Progenitor cell of endocrine pancreas (in vitro differentiated cells): ENCODE data around the gene CSN3. TPM values are rescaled to one million over a fixed set of nuclear protein-coding genes. Genes with fewer than 3 reads are reported as not detected.

Source experiments
- DNase-seq: peaks from one replicate; pipeline ENCODE4 v3.0.0; 2021; ENCODE audit warnings: low spot score; ENCODE audit not compliant: unreplicated experiment
- H3K27ac Mint-ChIP-seq: 2 replicates; pipeline ENCODE4 v1.8.0; 2021; ENCODE audit warnings: mild to moderate bottlenecking, moderate library complexity, mixed read lengths
- H3K27me3 Mint-ChIP-seq: 2 replicates; pipeline ENCODE4 v1.8.0; 2021; ENCODE audit warnings: mixed read lengths
- H3K36me3 Mint-ChIP-seq: 2 replicates; pipeline ENCODE4 v1.8.0; 2022; ENCODE audit warnings: mixed read lengths; ENCODE audit not compliant: insufficient read depth
- H3K4me1 Mint-ChIP-seq: 2 replicates; pipeline ENCODE4 v1.8.0; 2021; ENCODE audit warnings: low read depth, mixed read lengths
- H3K4me3 Mint-ChIP-seq: 2 replicates; pipeline ENCODE4 v1.8.0; 2021; ENCODE audit warnings: low read depth, mild to moderate bottlenecking, moderate library complexity, mixed read lengths
- H3K9me3 Mint-ChIP-seq: 2 replicates; pipeline ENCODE4 v1.8.0; 2021; ENCODE audit warnings: low read depth, mixed read lengths
- total RNA-seq: library from RNA; stranded (reverse); gene quantifications from 2 replicates; pipeline ENCODE4 v1.2.1, GENCODE V29; 2021
- TF ChIP-seq, protein P1 (sequence below): fragments of 200-600 bp; sonication (generic); IDR thresholded peaks from one replicate; pipeline ENCODE4 v1.5.0; 2021; ENCODE audit warnings: antibody characterized with exemption, mild to moderate bottlenecking; ENCODE audit not compliant: unreplicated experiment

CSN3 gene
- total RNA-seq, 1 donor from 2014 or later = not detected

DNA sequence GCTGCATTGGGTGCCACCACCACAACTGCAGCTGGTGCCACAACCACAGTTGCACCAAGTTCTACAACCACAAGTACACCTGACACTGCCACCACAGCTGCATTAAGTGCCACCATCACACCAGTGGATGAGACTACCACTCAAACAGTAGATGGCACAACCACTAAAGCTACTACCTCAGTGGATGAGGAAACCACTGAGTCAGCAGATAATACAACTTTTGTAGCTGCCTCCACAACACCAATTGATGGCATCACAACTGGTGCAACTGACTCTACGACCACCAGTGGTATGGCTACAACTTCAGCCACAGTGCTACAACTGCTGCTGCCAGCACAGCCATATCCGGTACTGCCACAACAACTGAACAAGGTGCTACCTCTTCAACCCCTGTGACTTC is 57.2 kb downstream of the CSN3 start:
- Mint-ChIP-seq H3K27me3 (no peaks in the 10 kb centered on the region), H3K4me1 (no peaks in the 10 kb centered on the region), H3K9me3 (no peaks in the 10 kb centered on the region), H3K4me3 (no peak overlapping the region), H3K27ac (no peak overlapping the region), H3K36me3 (no peaks in the 10 kb centered on the region)
- TF ChIP-seq, protein P1, sequence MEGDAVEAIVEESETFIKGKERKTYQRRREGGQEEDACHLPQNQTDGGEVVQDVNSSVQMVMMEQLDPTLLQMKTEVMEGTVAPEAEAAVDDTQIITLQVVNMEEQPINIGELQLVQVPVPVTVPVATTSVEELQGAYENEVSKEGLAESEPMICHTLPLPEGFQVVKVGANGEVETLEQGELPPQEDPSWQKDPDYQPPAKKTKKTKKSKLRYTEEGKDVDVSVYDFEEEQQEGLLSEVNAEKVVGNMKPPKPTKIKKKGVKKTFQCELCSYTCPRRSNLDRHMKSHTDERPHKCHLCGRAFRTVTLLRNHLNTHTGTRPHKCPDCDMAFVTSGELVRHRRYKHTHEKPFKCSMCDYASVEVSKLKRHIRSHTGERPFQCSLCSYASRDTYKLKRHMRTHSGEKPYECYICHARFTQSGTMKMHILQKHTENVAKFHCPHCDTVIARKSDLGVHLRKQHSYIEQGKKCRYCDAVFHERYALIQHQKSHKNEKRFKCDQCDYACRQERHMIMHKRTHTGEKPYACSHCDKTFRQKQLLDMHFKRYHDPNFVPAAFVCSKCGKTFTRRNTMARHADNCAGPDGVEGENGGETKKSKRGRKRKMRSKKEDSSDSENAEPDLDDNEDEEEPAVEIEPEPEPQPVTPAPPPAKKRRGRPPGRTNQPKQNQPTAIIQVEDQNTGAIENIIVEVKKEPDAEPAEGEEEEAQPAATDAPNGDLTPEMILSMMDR = no peak
- DNase-seq = no peak

DNA sequence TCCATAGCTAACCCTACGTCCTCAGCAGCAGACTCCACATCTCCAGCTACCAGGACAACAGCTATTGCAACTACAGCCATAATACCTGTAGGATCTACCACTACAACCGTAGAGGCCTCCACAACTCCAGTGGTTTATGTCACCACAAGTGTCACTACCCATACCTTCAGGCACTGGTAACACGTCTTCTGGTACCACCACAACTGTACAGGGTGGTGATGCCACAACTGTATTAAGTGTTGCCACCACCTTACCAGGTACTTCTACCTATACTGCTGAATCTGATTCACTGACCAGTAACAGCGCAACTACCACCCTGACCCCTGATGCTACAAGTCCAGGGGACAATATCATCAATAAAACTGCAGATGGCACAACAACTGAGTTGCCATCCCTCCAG is 57.8 kb downstream of the CSN3 start:
- H3K27ac Mint-ChIP-seq = no peak overlapping the region
- H3K9me3 Mint-ChIP-seq = no peaks in the 10 kb centered on the region
- no peaks in the 10 kb centered on the region for H3K36me3 Mint-ChIP-seq
- H3K4me1 Mint-ChIP-seq = no peaks in the 10 kb centered on the region
- no peaks in the 10 kb centered on the region for H3K27me3 Mint-ChIP-seq
- H3K4me3 Mint-ChIP-seq = no peak overlapping the region
- TF ChIP-seq, protein P1 = no peak
- DNase-seq = no peak

Other genes starting within 250 kb of the CSN3 start
- not detected in 2 replicates for gene STATH, start 246.6 kb upstream of the CSN3 start, total RNA-seq
- not detected in 2 replicates for gene HTN3, start 214.1 kb upstream of the CSN3 start, total RNA-seq
- gene HTN1, start 192.2 kb upstream of the CSN3 start, total RNA-seq = not detected in 2 replicates
- gene PRR27, start 88.4 kb upstream of the CSN3 start, total RNA-seq = not detected in 2 replicates
- gene ODAM, start 46.9 kb upstream of the CSN3 start, total RNA-seq = not detected in 2 replicates
- not detected in 2 replicates for gene FDCSP, start 16.5 kb upstream of the CSN3 start, total RNA-seq
- not detected in 2 replicates for gene CABS1, start 92.4 kb downstream of the CSN3 start, total RNA-seq
- gene SMR3A, start 118.2 kb downstream of the CSN3 start, total RNA-seq = not detected in 2 replicates
- not detected in 2 replicates for gene SMR3B, start 140.5 kb downstream of the CSN3 start, total RNA-seq
- not detected in 2 replicates for gene OPRPN, start 155.3 kb downstream of the CSN3 start, total RNA-seq
- gene MUC7, start 229.6 kb downstream of the CSN3 start, total RNA-seq = not detected in 2 replicates